AG04450 (cell line): ENCODE results near the gene LRP1B. TPM values are rescaled to one million over a fixed set of nuclear protein-coding genes. Genes with fewer than 3 reads are reported as not detected.

ENCODE experiments used
- CTCF ChIA-PET: fragments of 300-600, 350-600 bp; formaldehyde crosslinking; extraction: SDS; loops from one replicate; lab custom pipeline; 2022; ENCODE audit warnings: antibody characterized with exemption, inconsistent platforms; lab: Charles Lee
- POLR2A ChIA-PET: fragments of 350-600 bp; formaldehyde crosslinking; extraction: SDS; loops from one replicate; lab custom pipeline; 2021; ENCODE audit warnings: antibody characterized with exemption, inconsistent platforms; lab: Yijun Ruan, JAX
- DNase-seq: peaks from one replicate; pipeline ENCODE4 v3.0.0-alpha.2; 2011; ENCODE audit warnings: low read depth, low spot score
- H3K27ac ChIP-seq: one replicate; pipeline ENCODE4 v1.5.1; 2012; ENCODE audit warnings: low read depth, low read length, control low read depth
- H3K27me3 ChIP-seq: one replicate; pipeline ENCODE4 v1.6.0; 2012; ENCODE audit warnings: low read length; ENCODE audit not compliant: control insufficient read depth, insufficient read depth
- H3K4me3 ChIP-seq: 2 replicates; pipeline ENCODE4 v1.5.1; 2011; ENCODE audit warnings: mild to moderate bottlenecking, low read depth, low read length, control low read depth
- H3K9me3 ChIP-seq: 2 replicates; pipeline ENCODE4 v1.5.1; 2012; ENCODE audit warnings: low read length; ENCODE audit not compliant: control insufficient read depth, insufficient read depth
- CTCF ChIP-seq: IDR thresholded peaks from 2 replicates; pipeline ENCODE4 v1.5.1; 2011; ENCODE audit warnings: low read depth, low read length, control low read depth, inconsistent platforms
- polyA plus RNA-seq: library from polyadenylated mRNA; depleted of rRNA; stranded (reverse); fragments of >200 nt; gene quantifications from 2 replicates; pipeline ENCODE4 v1.2.3, GENCODE V29; 2011

LRP1B gene
- polyA plus RNA-seq, 1 experiment: 0.15 TPM

GRCh38 chr2:141498561-141498960 is 632.3 kb downstream of the LRP1B start:
- no peak for DNase-seq
- no peak for TF ChIP-seq CTCF
- no peak overlapping the region for H3K27ac ChIP-seq
- H3K9me3 ChIP-seq: no peaks in the 10 kb centered on the region
- ChIA-PET CTCF (no interaction called here), POLR2A (no interaction called here)
- H3K27me3 ChIP-seq: no peaks in the 10 kb centered on the region
- H3K4me3 ChIP-seq: no peak overlapping the region

GRCh38 chr2:141497272-141497671 is 633.5 kb downstream of the LRP1B start:
- DNase-seq: no peak
- ChIA-PET POLR2A (no interaction called here), CTCF (no interaction called here)
- Histone ChIP-seq H3K27me3 (no peaks in the 10 kb centered on the region), H3K9me3 (no peaks in the 10 kb centered on the region), H3K4me3 (no peak overlapping the region), H3K27ac (no peak overlapping the region)
- TF ChIP-seq CTCF: no peak

GRCh38 chr2:141496810-141497209 is 634.0 kb downstream of the LRP1B start:
- Histone ChIP-seq H3K27me3 (no peaks in the 10 kb centered on the region), H3K9me3 (no peaks in the 10 kb centered on the region), H3K27ac (no peak overlapping the region), H3K4me3 (no peak overlapping the region)
- ChIA-PET CTCF (no interaction called here), POLR2A (no interaction called here)
- no peak for TF ChIP-seq CTCF
- no peak for DNase-seq

GRCh38 chr2:141493936-141494335 is 636.9 kb downstream of the LRP1B start:
- TF ChIP-seq CTCF: no peak
- Histone ChIP-seq H3K27me3 (no peaks in the 10 kb centered on the region), H3K9me3 (no peaks in the 10 kb centered on the region), H3K4me3 (no peak overlapping the region), H3K27ac (no peak overlapping the region)
- CTCF ChIA-PET: no interaction called here
- no peak for DNase-seq
- POLR2A ChIA-PET: no interaction called here

- H3K27ac ChIP-seq: no peak overlapping the region
- CTCF ChIA-PET: no interaction called here
- no peak overlapping the region for H3K4me3 ChIP-seq
- no peak for TF ChIP-seq CTCF
- H3K27me3 ChIP-seq: no peaks in the 10 kb centered on the region
- POLR2A ChIA-PET: no interaction called here
- no peaks in the 10 kb centered on the region for H3K9me3 ChIP-seq
- no peak for DNase-seq
These were observed 638.0 kb downstream of the LRP1B start for GRCh38 chr2:141492816-141493215.
